ENCODE data around the gene C16orf89. TPM values are rescaled to one million over a fixed set of nuclear protein-coding genes. Genes with fewer than 3 reads are reported as not detected.

C16orf89 gene, protein sequence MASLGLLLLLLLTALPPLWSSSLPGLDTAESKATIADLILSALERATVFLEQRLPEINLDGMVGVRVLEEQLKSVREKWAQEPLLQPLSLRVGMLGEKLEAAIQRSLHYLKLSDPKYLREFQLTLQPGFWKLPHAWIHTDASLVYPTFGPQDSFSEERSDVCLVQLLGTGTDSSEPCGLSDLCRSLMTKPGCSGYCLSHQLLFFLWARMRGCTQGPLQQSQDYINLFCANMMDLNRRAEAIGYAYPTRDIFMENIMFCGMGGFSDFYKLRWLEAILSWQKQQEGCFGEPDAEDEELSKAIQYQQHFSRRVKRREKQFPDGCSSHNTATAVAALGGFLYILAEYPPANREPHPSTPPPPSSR
- total RNA-seq, result not detected in 2 replicates

DNA sequence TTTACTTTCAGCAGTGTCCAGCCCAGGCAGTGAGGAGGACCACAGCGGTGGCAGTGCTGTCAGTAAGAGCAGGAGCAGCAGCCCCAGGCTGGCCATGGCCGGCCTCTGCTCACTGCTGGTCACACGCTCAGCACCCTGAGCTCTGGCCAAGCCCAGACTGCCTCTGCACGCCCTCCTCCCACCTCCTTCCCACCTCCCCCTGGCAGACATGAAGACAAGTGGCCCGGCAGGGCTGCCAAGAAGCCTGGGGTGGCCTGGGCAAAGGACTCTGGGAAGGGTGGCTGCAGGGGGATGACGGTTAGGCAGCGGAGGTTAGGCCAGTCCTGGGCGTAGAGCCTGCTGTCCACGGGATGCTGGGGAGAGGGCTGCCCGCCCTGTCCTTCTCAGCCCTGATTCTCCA lies at the start of gene C16orf89:
Gene C16orf89, minus strand, starts transcription at position 144 of the 400 bp plus-strand sequence. Its CDS starts 48 bp downstream, at position 96.

DNA sequence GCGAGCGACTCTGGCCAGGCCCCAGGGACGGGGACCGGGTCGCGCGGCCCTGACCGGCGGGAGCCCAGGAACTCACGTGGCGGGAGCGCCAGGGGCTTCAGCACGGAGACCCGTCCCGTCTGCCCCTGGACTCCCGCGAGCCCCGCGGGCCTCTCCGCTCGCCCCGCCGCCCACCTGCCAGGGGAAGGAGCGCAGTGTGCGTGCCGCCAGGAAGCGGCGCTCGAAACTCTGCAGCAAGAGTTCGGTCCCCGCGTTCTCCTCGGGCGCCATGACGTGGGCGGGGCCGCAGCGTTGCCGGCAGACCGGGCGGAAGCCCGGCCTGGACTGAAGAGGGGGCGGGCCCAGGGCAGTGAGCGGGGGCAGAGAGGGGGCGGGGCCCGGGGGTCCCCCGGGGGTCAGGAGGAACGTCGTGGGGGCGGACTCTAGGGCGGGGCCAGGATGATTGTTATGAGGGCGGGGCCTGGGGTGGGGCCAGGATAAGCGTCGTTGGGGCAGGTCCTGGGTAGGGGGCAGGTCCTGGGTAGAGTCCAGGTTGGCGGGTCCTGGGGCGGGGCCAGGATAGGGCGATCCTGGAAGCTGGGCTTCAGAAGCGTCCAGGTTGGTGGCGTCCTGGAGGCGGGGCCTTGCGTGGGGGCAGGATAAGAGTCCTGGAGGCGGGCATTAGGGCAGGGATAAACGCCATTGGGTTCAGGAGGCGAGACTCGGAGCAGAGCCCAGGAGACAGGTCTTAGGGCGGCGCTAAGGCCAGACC lies 31.9 kb upstream of the C16orf89 start, which contains the start of gene EEF2KMT:
Gene EEF2KMT, minus strand, starts transcription at position 326 of the 751 bp plus-strand sequence. Its CDS starts 56 bp downstream, at position 270.

DNA sequence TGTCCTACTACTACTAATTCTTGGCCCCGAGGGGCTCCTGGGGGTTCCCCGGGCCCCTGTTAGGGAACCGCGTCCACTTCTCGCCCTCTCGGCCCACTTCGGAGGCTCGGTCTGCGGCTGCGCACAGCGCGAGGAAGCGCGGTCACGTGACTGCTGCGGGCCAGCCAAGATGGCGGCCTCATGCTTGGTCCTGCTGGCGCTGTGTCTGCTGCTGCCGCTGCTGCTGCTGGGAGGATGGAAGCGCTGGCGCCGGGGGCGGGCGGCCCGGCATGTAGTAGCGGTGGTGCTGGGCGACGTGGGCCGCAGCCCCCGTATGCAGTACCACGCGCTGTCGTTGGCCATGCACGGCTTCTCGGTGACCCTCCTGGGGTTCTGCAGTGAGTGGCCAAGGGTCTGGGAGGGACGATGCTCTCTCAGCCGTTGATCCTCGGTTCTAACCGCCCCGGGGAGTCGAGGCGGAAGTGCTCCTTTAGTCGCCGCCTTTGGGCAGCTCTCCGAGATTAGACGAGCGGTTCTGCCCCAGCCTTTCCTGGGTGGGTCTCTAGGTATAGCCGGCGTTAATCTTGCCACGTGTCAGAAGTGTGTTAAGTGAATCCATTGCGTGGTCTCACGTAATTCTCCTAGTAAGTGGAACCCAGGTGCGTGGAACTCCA lies 6.1 kb upstream of the C16orf89 start, which contains the start of gene ALG1:
Gene ALG1, plus strand, starts transcription at position 163 of the 653 bp plus-strand sequence. Its CDS starts 7 bp downstream, at position 170.

DNA sequence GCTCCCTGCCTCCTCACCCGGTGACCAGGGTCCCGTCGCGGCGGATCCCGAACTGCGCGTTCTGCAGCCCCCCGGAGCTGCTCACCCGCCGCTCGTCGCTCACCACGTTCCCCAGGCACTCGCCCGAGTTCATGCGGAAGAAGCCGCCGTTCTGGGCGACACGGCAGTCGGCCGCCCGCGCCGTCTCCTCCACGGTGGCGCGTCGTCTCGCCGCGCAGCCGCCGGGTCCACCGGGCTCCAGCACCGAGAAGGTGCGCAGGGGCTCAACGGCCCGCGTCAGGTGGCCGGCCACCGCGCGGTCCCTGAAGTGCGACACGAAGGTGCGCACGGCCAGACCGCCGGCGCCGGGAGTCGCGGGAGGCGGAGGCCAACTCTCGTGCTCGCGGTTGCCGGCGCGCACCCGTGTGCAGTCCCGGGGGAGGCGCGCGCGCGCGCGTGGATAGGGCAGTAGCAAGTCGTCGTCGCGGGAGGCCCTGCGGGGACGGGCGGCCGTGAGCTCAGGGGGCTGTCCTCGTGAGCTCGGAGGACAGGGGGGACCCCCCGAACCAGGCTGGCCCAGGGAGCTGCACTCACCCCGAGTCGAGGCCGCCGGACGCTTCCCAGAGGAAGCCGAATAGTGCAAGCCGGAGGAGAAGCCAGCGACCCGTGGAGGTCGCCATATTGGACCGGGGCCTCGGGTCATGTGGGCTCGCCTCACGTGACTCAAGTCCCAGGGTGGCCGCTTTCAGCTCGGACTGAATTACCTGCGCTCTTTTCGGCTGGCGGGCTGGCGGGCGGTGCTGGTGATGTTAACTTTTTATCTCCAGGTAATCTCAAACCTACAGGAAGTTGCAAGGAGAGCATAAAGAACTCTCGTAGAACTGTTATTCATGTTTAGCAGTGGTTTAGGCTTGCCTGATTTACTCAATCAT lies 32.2 kb downstream of the C16orf89 start, which contains the start of gene NAGPA:
Gene NAGPA, minus strand, starts transcription at position 680 of the 911 bp plus-strand sequence. Its CDS starts 21 bp downstream, at position 659.

Other genes starting within 250 kb of the C16orf89 start
- gene GLYR1, start 218.7 kb downstream of the C16orf89 start, total RNA-seq, result 43.4 and 55.3 TPM in 2 replicates
- 29.0 and 34.4 TPM in 2 replicates for gene UBN1, start 218.5 kb downstream of the C16orf89 start, total RNA-seq
- gene PPL, start 128.8 kb downstream of the C16orf89 start, total RNA-seq, result 40.3 and 41.9 TPM in 2 replicates
- 0.12 and 0.32 TPM in 2 replicates for gene SEC14L5, start 107.6 kb downstream of the C16orf89 start, total RNA-seq
- 20.4 and 25.6 TPM in 2 replicates for gene NAGPA, start 32.0 kb downstream of the C16orf89 start, total RNA-seq
- 30.8 and 32.1 TPM in 2 replicates for gene ALG1, start 5.9 kb upstream of the C16orf89 start, total RNA-seq
- 11.1 and 12.2 TPM in 2 replicates for gene EEF2KMT, start 31.8 kb upstream of the C16orf89 start, total RNA-seq

Measured in hair follicle dermal papilla cell (primary cell).